K562 (cell line): ENCODE results near the gene MBLAC2. TPM values are rescaled to one million over a fixed set of nuclear protein-coding genes. Genes with fewer than 3 reads are reported as not detected.

Experiments used
- polyA plus RNA-seq, 8 experiments: library from polyadenylated mRNA; depleted of rRNA in 4 of 8; stranded (reverse) in 5 of 8; unstranded in 3 of 8; fragments of >200 nt; fragmentation: Nextera tagmentation in 2 of 8; fragmentation: Illumina TruSeq in 1 of 8; extraction: Ambion mirVana in 2 of 8; extraction: Trizol in 1 of 8; gene quantifications; 2 replicates each; pipeline versions ENCODE4 v1.2.1 to v1.2.3, GENCODE V29; 2011 to 2014; ENCODE audit warnings: inconsistent platforms in 1 of 8, missing spikeins in 1 of 8
- total RNA-seq, 7 experiments: library from RNA; depleted of rRNA in 6 of 7; stranded (reverse); fragments of >200 nt in 6 of 7; fragmentation: Illumina TruSeq in 2 of 7; extraction: Trizol in 2 of 7; gene quantifications; 2 replicates each; pipeline versions ENCODE4 v1.2.1 to v1.2.3, GENCODE V29; 2011 to 2021; ENCODE audit warnings: low replicate concordance in 1 of 7

The MBLAC2 gene
- total and polyA plus RNA-seq, 9 of the 15 experiments (the other 6 are each of a cell fraction or from before 2014, with no cell fraction given) = 2.4 to 13.1 (median 10.3) TPM

Other genes with a start within 250 kb of the MBLAC2 start
- 41.6 and 57.3 TPM in 2 replicates for gene CETN3, start 65.0 kb downstream of the MBLAC2 start, total RNA-seq (2014; rRNA removed)
- gene CETN3, start 65.0 kb downstream of the MBLAC2 start, total RNA-seq (2014; rRNA removed; fragmentation: Illumina TruSeq; extraction: Trizol) = 99.4 and 121 TPM in 2 replicates
- gene CETN3, start 65.0 kb downstream of the MBLAC2 start, total RNA-seq (2015; rRNA removed; fragmentation: Illumina TruSeq; extraction: Trizol) = 74.5 and 82.4 TPM in 2 replicates
- 42.8 and 43.3 TPM in 2 replicates for gene CETN3, start 65.0 kb downstream of the MBLAC2 start, total RNA-seq (2021)
- 38.4 and 63.2 TPM in 2 replicates for gene CETN3, start 65.0 kb downstream of the MBLAC2 start, polyA plus RNA-seq (2011; rRNA removed)
- gene CETN3, start 65.0 kb downstream of the MBLAC2 start, polyA plus RNA-seq (2014; fragmentation: Illumina TruSeq; extraction: Trizol) = 77.6 and 87.4 TPM in 2 replicates
- gene CETN3, start 65.0 kb downstream of the MBLAC2 start, polyA plus RNA-seq (2014; fragmentation: Nextera tagmentation; extraction: Ambion mirVana) = 10 to 100 TPM; 80.5 to 91.3 TPM
- gene CETN3, start 65.0 kb downstream of the MBLAC2 start, polyA plus RNA-seq (2014; rRNA removed) = 109 and 113 TPM in 2 replicates
- gene POLR3G, start 93 bp upstream of the MBLAC2 start, total RNA-seq (2014; rRNA removed) = 37.2 and 39.6 TPM in 2 replicates
- gene POLR3G, start 93 bp upstream of the MBLAC2 start, total RNA-seq (2014; rRNA removed; fragmentation: Illumina TruSeq; extraction: Trizol) = 59.0 and 63.8 TPM in 2 replicates
- gene POLR3G, start 93 bp upstream of the MBLAC2 start, total RNA-seq (2015; rRNA removed; fragmentation: Illumina TruSeq; extraction: Trizol) = 37.2 and 44.5 TPM in 2 replicates
- gene POLR3G, start 93 bp upstream of the MBLAC2 start, total RNA-seq (2021) = 39.0 and 47.4 TPM in 2 replicates
- 33.6 and 54.9 TPM in 2 replicates for gene POLR3G, start 93 bp upstream of the MBLAC2 start, polyA plus RNA-seq (2011; rRNA removed)
- gene POLR3G, start 93 bp upstream of the MBLAC2 start, polyA plus RNA-seq (2014; fragmentation: Illumina TruSeq; extraction: Trizol) = 69.1 and 78.9 TPM in 2 replicates
- 100 to 1,000 TPM in 1 of 2 experiments, 10 to 100 TPM in 1; 95.1 to 111 TPM for gene POLR3G, start 93 bp upstream of the MBLAC2 start, polyA plus RNA-seq (2014; fragmentation: Nextera tagmentation; extraction: Ambion mirVana)
- gene POLR3G, start 93 bp upstream of the MBLAC2 start, polyA plus RNA-seq (2014; rRNA removed) = 58.0 and 84.6 TPM in 2 replicates
- gene LYSMD3, start 54.8 kb upstream of the MBLAC2 start, total RNA-seq (2014; rRNA removed) = 11.7 TPM in 2 replicates
- gene LYSMD3, start 54.8 kb upstream of the MBLAC2 start, total RNA-seq (2014; rRNA removed; fragmentation: Illumina TruSeq; extraction: Trizol) = 23.3 and 30.3 TPM in 2 replicates
- gene LYSMD3, start 54.8 kb upstream of the MBLAC2 start, total RNA-seq (2015; rRNA removed; fragmentation: Illumina TruSeq; extraction: Trizol) = 17.5 and 20.7 TPM in 2 replicates
- gene LYSMD3, start 54.8 kb upstream of the MBLAC2 start, total RNA-seq (2021) = 21.1 and 21.9 TPM in 2 replicates
- 35.1 and 42.3 TPM in 2 replicates for gene LYSMD3, start 54.8 kb upstream of the MBLAC2 start, polyA plus RNA-seq (2011; rRNA removed)
- gene LYSMD3, start 54.8 kb upstream of the MBLAC2 start, polyA plus RNA-seq (2014; fragmentation: Illumina TruSeq; extraction: Trizol) = 21.2 and 25.0 TPM in 2 replicates
- gene LYSMD3, start 54.8 kb upstream of the MBLAC2 start, polyA plus RNA-seq (2014; fragmentation: Nextera tagmentation; extraction: Ambion mirVana) = 10 to 100 TPM in 1 of 2 experiments, 1 to 10 TPM in 1; 9.5 to 19.2 TPM
- gene LYSMD3, start 54.8 kb upstream of the MBLAC2 start, polyA plus RNA-seq (2014; rRNA removed) = 16.5 and 17.6 TPM in 2 replicates
- 71.6 and 75.0 TPM in 2 replicates for gene ADGRV1, start 84.0 kb upstream of the MBLAC2 start, total RNA-seq (2014; rRNA removed)
- gene ADGRV1, start 84.0 kb upstream of the MBLAC2 start, total RNA-seq (2014; rRNA removed; fragmentation: Illumina TruSeq; extraction: Trizol) = 156 and 170 TPM in 2 replicates
- 101 and 111 TPM in 2 replicates for gene ADGRV1, start 84.0 kb upstream of the MBLAC2 start, total RNA-seq (2015; rRNA removed; fragmentation: Illumina TruSeq; extraction: Trizol)
- 70.6 and 73.7 TPM in 2 replicates for gene ADGRV1, start 84.0 kb upstream of the MBLAC2 start, total RNA-seq (2021)
- 49.6 and 58.2 TPM in 2 replicates for gene ADGRV1, start 84.0 kb upstream of the MBLAC2 start, polyA plus RNA-seq (2011; rRNA removed)
- gene ADGRV1, start 84.0 kb upstream of the MBLAC2 start, polyA plus RNA-seq (2014; fragmentation: Illumina TruSeq; extraction: Trizol) = 45.6 and 47.5 TPM in 2 replicates
- gene ADGRV1, start 84.0 kb upstream of the MBLAC2 start, polyA plus RNA-seq (2014; fragmentation: Nextera tagmentation; extraction: Ambion mirVana) = 10 to 100 TPM; 21.7 to 24.5 TPM
- gene ADGRV1, start 84.0 kb upstream of the MBLAC2 start, polyA plus RNA-seq (2014; rRNA removed) = 50.7 and 51.8 TPM in 2 replicates